ENCODE measurements around the gene DISC1. TPM values are rescaled to one million over a fixed set of nuclear protein-coding genes. Genes with fewer than 3 reads are reported as not detected.

The DISC1 gene
- total RNA-seq, 6 experiments from 2014 or later: 1.8 to 3.3 (median 2.4) TPM

DNA sequence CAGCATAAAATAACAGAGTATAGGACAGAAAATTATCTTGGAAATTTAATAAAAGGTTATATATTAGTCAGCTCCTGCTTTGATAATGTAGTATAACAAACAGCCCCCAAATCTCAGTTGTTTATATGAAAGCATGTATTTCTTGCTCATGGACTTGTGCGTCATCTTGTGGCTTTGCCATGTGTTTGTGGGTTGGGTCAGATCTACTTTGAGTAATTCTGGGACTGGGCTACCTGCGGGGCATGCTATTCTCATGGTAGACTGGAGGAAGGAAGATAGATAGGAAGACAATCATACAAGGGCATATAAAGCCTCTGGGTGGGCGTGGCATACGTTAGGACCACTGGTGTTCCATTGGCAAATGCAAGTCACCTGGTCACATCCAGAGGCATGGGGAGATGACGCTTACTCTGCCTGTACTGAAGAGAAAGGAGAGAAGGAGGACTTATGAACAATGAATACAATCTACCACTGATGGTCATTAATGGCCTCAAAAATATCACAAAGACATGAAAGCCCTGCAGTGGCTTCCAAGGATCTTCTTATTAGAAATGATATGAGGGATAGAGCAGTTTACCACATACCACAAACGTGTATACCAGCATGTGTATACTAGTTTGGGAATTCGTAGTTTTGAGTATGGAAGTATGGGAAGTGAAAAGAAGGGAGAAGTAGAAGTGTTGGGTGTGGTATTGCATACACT, 267.0 kb downstream of the DISC1 start:
- Histone ChIP-seq H3K27me3 (no peaks in the 10 kb centered on the region), H3K9me3 (no peaks in the 10 kb centered on the region), H3K27ac (no peak overlapping the region), H3K4me1 (no peaks in the 10 kb centered on the region), H3K4me3 (no peak overlapping the region), H3K36me3 (no peaks in the 10 kb centered on the region)
- intact Hi-C loops (cut with DNase I): no loop called here
- TF ChIP-seq, protein P1, sequence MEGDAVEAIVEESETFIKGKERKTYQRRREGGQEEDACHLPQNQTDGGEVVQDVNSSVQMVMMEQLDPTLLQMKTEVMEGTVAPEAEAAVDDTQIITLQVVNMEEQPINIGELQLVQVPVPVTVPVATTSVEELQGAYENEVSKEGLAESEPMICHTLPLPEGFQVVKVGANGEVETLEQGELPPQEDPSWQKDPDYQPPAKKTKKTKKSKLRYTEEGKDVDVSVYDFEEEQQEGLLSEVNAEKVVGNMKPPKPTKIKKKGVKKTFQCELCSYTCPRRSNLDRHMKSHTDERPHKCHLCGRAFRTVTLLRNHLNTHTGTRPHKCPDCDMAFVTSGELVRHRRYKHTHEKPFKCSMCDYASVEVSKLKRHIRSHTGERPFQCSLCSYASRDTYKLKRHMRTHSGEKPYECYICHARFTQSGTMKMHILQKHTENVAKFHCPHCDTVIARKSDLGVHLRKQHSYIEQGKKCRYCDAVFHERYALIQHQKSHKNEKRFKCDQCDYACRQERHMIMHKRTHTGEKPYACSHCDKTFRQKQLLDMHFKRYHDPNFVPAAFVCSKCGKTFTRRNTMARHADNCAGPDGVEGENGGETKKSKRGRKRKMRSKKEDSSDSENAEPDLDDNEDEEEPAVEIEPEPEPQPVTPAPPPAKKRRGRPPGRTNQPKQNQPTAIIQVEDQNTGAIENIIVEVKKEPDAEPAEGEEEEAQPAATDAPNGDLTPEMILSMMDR (IDR thresholded peaks at IDR 0.05): no peak
- TF ChIP-seq POLR2A (IDR thresholded peaks at IDR 0.05): no peak
- DNase-seq (no peak), ATAC-seq (no peak)
- WGBS (ENCODE audit: insufficient coverage, low coverage, low lambda C conversion rate, missing lambda C conversion rate): 77% methylated on average over 7 of the region's 7 CpGs

DNA sequence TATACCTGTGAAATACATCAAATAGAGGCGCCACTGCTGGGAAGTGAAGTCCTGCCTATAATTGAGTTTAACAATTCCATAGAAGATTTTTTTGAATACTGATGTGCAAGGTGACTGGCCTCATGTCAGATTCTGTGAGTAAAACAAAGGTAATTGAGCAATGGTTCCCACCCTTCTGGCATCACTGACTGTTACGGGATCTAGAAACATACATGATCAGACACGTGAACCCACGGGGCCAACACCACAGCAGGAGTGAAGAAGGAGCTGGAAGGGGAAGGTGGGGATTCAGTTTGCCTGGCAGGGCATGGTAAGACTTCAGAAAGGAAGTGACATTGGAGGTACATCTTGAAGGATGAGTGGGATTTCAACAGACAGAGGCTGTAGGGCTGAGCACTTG, 270.2 kb downstream of the DISC1 start:
- H3K36me3 ChIP-seq: no peaks in the 10 kb centered on the region
- TF ChIP-seq, protein P1 (IDR thresholded peaks at IDR 0.05): no peak
- no peak for TF ChIP-seq POLR2A (IDR thresholded peaks at IDR 0.05)
- WGBS (ENCODE audit: insufficient coverage, low coverage, low lambda C conversion rate, missing lambda C conversion rate): 68% methylated on average over 4 of the region's 4 CpGs
- DNase-seq: no peak
- H3K27me3 ChIP-seq: no peaks in the 10 kb centered on the region
- no peak overlapping the region for H3K4me3 ChIP-seq
- no peaks in the 10 kb centered on the region for H3K4me1 ChIP-seq
- no peak for ATAC-seq
- H3K9me3 ChIP-seq: no peaks in the 10 kb centered on the region
- intact Hi-C loops (cut with DNase I): no loop called here
- no peak overlapping the region for H3K27ac ChIP-seq

DNA sequence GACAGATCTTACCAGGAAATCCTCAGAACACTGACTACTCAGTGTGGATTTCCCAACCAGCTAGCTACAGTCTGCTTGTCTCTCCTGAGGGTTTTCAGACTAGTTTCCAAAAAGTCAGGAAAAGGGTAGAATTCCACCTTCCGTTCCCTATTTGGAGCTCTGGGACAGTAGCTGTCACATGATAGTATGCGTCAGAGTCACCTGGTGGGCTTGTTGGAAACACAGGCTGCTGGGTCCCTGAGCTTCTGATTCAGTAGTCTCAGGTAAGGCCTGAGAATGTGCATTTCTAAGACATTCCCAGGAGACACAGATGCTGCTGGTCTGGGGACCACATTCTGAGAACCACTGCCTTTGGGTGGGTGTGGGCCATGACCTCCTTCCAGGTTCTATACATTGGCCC, 272.5 kb downstream of the DISC1 start:
- Histone ChIP-seq H3K4me1 (no peaks in the 10 kb centered on the region), H3K27ac (no peak overlapping the region), H3K9me3 (no peaks in the 10 kb centered on the region), H3K4me3 (no peak overlapping the region), H3K36me3 (no peaks in the 10 kb centered on the region), H3K27me3 (no peaks in the 10 kb centered on the region)
- DNase-seq: no peak
- whole genome bisulfite sequencing (ENCODE audit: insufficient coverage, low coverage, low lambda C conversion rate, missing lambda C conversion rate): 92% methylated on average over 2 of the region's 2 CpGs
- ATAC-seq: no peak
- no peak for TF ChIP-seq POLR2A (IDR thresholded peaks at IDR 0.05)
- TF ChIP-seq, protein P1 (IDR thresholded peaks at IDR 0.05): no peak
- intact Hi-C loops (cut with DNase I): no loop called here

DNA sequence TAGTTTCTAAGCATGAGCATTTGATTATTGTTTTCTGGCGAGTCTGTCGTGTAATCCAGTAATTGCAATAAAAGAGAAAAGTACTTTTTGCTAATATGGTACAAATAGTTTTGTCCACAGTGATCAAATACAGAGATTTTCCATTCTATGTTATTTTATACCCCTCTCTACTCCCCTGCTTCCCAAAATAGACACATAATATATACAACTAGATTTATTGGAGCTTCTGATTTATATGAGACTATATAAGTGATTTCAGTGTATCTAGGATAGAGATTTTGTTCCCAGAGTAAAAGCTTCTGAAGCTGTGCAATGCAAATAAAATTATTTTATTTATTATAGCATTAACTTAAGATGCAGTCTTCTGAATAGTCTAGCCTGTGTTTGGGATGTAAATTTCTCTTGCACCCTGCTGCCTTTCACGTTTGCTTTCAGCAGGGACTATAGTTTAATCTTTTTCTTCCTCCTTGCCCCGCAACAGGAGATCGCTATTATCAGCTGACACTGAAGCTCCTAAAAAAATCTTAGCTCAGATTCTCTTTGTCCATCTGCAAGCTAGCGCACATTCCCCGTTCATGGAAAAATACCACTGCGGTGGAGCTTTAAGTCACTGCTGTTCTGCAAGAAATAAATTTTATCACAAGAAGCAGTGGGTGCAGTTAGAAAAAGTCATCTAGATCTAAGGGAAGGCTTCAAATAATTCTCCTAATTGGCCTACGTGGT, 273.3 kb downstream of the DISC1 start:
- no peaks in the 10 kb centered on the region for H3K4me1 ChIP-seq
- TF ChIP-seq POLR2A (IDR thresholded peaks at IDR 0.05): no peak
- TF ChIP-seq, protein P1 (IDR thresholded peaks at IDR 0.05): no peak
- H3K36me3 ChIP-seq: no peaks in the 10 kb centered on the region
- WGBS (ENCODE audit: insufficient coverage, low coverage, low lambda C conversion rate, missing lambda C conversion rate): 60% methylated on average over 9 of the region's 9 CpGs
- intact Hi-C loops (cut with DNase I): no loop called here
- DNase-seq (no peak), ATAC-seq (no peak)
- no peak overlapping the region for H3K27ac ChIP-seq
- no peaks in the 10 kb centered on the region for H3K9me3 ChIP-seq
- no peaks in the 10 kb centered on the region for H3K27me3 ChIP-seq
- no peak overlapping the region for H3K4me3 ChIP-seq
